T-cell (primary cell): Measurements from ENCODE around the gene PHF2. TPM values are rescaled to one million over a fixed set of nuclear protein-coding genes. Genes with fewer than 3 reads are reported as not detected.

Experiments used
- ATAC-seq, 4 experiments: fragments of 200-7000 bp in 3 of 4; fragments of 150-1000 bp in 1 of 4; cut with Tn5 transposase; replicated peaks in 1 of 4; 1 replicate in 3 of 4; 2 replicates in 1 of 4; pipeline ENCODE4 v1.10.0; 2021; ENCODE audit warnings: moderate library complexity in 3 of 4, mild to moderate bottlenecking in 2 of 4, moderate number of reproducible peaks in 1 of 4
- CTCF ChIA-PET, 2 donors: fragments of 300-600 bp; sonication (Branson Sonifier 250); formaldehyde crosslinking; loops; one replicate each; lab custom pipeline; 2022; ENCODE audit warnings: antibody characterized with exemption in 2 of 2; lab: Charles Lee
- POLR2A ChIA-PET, 2 donors: fragments of 300-600 bp; sonication (Branson Sonifier 250); formaldehyde crosslinking; loops; one replicate each; lab custom pipeline; 2022; ENCODE audit warnings: antibody characterized with exemption in 2 of 2; lab: Charles Lee
- DNase-seq, 35 experiments: peaks; one replicate each; pipeline versions ENCODE4 v3.0.0 to v3.0.0-alpha.2; 2013 to 2023
- H3K27ac ChIP-seq: one replicate; pipeline ENCODE4 v1.5.1; 2013; ENCODE audit warnings: low read length
- H3K27me3 ChIP-seq, 2 experiments: replicated peaks in 1 of 2; 1 replicate in 1 of 2; 2 replicates in 1 of 2; pipeline versions ENCODE4 v1.6.1 to v1.7.0; 2013; ENCODE audit warnings: low read length in 1 of 2, mixed read lengths in 1 of 2; ENCODE audit not compliant: control insufficient read depth in 2 of 2, insufficient read depth in 2 of 2; ENCODE audit errors: extremely low read depth in 1 of 2
- H3K36me3 ChIP-seq, 2 donors: 1 replicate in 1 of 2; 2 replicates in 1 of 2; pipeline versions ENCODE4 v1.6.1 to v1.7.0; 2013; ENCODE audit warnings: low read length in 1 of 2; ENCODE audit not compliant: control insufficient read depth in 2 of 2, insufficient read depth in 1 of 2; ENCODE audit errors: extremely low read depth in 1 of 2
- H3K4me1 ChIP-seq, 2 experiments: 1 replicate in 1 of 2; 2 replicates in 1 of 2; pipeline versions ENCODE4 v1.6.1 to v1.7.0; 2013; ENCODE audit warnings: low read length in 2 of 2, mixed read lengths in 1 of 2; ENCODE audit not compliant: insufficient read depth in 2 of 2, control insufficient read depth in 1 of 2; ENCODE audit errors: extremely low read depth in 1 of 2
- H3K4me3 ChIP-seq, 2 donors: 1 replicate in 1 of 2; 2 replicates in 1 of 2; pipeline versions ENCODE4 v1.5.1 to v1.7.0; 2013; ENCODE audit warnings: mild to moderate bottlenecking in 2 of 2, low read length in 1 of 2, moderate library complexity in 1 of 2; ENCODE audit not compliant: control insufficient read depth in 1 of 2; ENCODE audit errors: extremely low read depth in 1 of 2
- H3K9me3 ChIP-seq: 2 replicates; pipeline ENCODE4 v1.7.0; 2013
- H3K27ac Mint-ChIP-seq, 2 donors: one replicate each; pipeline ENCODE4 v1.8.0; 2020 to 2021; ENCODE audit warnings: mild to moderate bottlenecking in 2 of 2, mixed read lengths in 2 of 2
- H3K27me3 Mint-ChIP-seq, 2 donors: one replicate each; pipeline ENCODE4 v1.8.0; 2021 to 2022; ENCODE audit warnings: mixed read lengths in 2 of 2
- H3K36me3 Mint-ChIP-seq: one replicate; pipeline ENCODE4 v1.8.0; 2021; ENCODE audit warnings: mixed read lengths
- H3K4me1 Mint-ChIP-seq, 3 donors: one replicate each; pipeline ENCODE4 v1.8.0; 2020 to 2022; ENCODE audit warnings: mixed read lengths in 3 of 3, mild to moderate bottlenecking in 1 of 3
- H3K4me3 Mint-ChIP-seq, 3 donors: one replicate each; pipeline ENCODE4 v1.8.0; 2020 to 2022; ENCODE audit warnings: mild to moderate bottlenecking in 3 of 3, mixed read lengths in 3 of 3, moderate library complexity in 3 of 3
- H3K9me3 Mint-ChIP-seq, 3 donors: one replicate each; pipeline ENCODE4 v1.8.0; 2020 to 2022; ENCODE audit warnings: mixed read lengths in 3 of 3
- WGBS: methylation state at CpG from one replicate; pipeline ENCODE4 v1.1.5; 2013; ENCODE audit warnings: missing lambda C conversion rate; ENCODE audit not compliant: insufficient coverage; 5-methylcytosine and 5-hydroxymethylcytosine counted together
- total RNA-seq, 35 experiments: library from RNA in 6 of 35; stranded (reverse) in 6 of 35; fragments of 120-200 nt in 1 of 35; gene quantifications; one replicate each; pipeline versions ENCODE4 v1.2.1 to v1.2.4 and lab custom pipeline; 2013 to 2026

The PHF2 gene
- total RNA-seq, 5 donors from 2014 or later (not counting 1 experiment from before 2014, with no cell fraction given), result 24.6 to 38.5 (median 34.6) TPM

DNA sequence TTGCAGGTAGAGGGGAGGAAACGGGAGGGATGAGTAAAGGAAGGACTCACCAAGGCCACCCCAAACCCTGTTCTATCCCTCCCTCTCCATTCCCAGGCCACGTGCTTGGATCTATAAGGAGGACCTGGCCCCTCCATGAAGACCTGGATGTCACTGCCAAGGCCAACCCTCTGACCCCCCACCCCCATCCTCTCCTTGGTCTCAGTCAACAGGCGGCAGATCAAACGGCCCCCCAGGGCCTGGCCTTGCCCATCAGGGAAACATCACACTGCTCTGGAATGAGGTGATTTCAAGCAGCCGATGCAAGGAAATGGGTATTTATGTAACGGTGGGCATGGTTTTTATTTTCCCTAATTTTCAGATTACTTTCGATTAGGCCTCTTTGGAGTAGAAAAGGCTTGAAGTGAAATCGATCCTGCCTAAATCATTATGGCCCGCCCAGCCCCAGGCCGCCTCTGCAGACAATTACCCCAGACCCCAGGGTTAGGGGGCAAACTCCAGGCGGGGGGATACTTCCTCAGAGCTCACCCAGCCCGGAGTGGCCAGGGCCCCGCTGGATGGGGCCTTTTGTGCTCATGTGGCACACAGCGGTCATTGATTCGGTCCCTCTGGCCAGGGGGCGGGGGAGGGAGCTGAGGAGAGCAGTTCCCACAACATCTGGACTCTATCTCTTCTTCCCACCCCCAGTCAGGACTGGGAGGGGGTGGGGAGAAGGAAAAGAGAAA lies 125.3 kb downstream of the PHF2 start:
- H3K36me3 Mint-ChIP-seq, result no peaks in the 10 kb centered on the region
- H3K27me3 Mint-ChIP-seq, result peaks cover 3 to 9% of the 10 kb centered on the region in 2 donors
- 73% methylated on average over 6 of the region's 16 CpGs for WGBS
- H3K4me1 Mint-ChIP-seq, result no peaks in the 10 kb centered on the region
- Histone ChIP-seq H3K4me1 (no peaks in the 10 kb centered on the region), H3K9me3 (no peaks in the 10 kb centered on the region), H3K4me3 (no peak overlapping the region), H3K27me3 (peaks cover 0 to 20% of the 10 kb centered on the region in 2 experiments), H3K36me3 (no peaks in the 10 kb centered on the region), H3K27ac (no peak overlapping the region)
- peaks cover 0 to 19% (median 10%) of the 10 kb centered on the region in 3 donors for H3K9me3 Mint-ChIP-seq
- ChIA-PET POLR2A (no interaction called here), CTCF (interaction anchor here in 1 of 2 donors (0.5 kb wide), 1 partner anchor 1944 kb away, joined by 4 read pairs; no protein-coding TSS in a partner anchor)
- ATAC-seq, result no peak
- DNase-seq, result no peak
- no peak overlapping the region for H3K4me3 Mint-ChIP-seq
- H3K27ac Mint-ChIP-seq, result no peak overlapping the region

DNA sequence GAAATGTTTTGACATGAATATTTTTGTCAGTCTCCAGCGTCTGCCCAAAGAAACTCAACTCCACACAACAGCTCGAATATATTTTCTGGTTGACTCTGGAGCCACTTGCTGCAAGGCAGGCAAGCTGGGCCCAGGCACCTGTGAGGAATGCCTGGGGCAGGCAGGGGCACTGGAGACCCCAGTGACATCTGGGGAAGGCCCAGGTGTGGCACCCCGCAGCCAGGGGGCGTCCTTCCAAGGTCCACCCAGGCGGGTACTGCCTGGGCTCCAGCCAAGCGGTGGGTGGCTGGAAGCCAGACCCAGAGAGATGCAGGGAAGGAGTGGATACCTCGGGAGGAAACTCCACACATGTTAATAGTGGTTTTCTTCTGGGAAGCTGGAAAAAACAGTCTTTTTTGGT lies 125.9 kb downstream of the PHF2 start:
- Mint-ChIP-seq H3K27ac (no peak overlapping the region), H3K27me3 (peaks cover 3 to 9% of the 10 kb centered on the region in 2 donors), H3K4me3 (no peak overlapping the region), H3K36me3 (no peaks in the 10 kb centered on the region), H3K9me3 (peaks cover 0 to 19% (median 10%) of the 10 kb centered on the region in 3 donors), H3K4me1 (no peaks in the 10 kb centered on the region)
- no peaks in the 10 kb centered on the region for H3K9me3 ChIP-seq
- ChIA-PET CTCF (interaction anchor here in 1 of 2 donors (0.5 kb wide), 1 partner anchor 1944 kb away, joined by 4 read pairs; no protein-coding TSS in a partner anchor), POLR2A (no interaction called here)
- peaks cover 0 to 20% of the 10 kb centered on the region in 2 experiments for H3K27me3 ChIP-seq
- no peak overlapping the region for H3K27ac ChIP-seq
- ATAC-seq (no peak), DNase-seq (no peak)
- H3K36me3 ChIP-seq, result no peaks in the 10 kb centered on the region
- WGBS, result 78% methylated on average over 6 of the region's 7 CpGs
- H3K4me3 ChIP-seq, result no peak overlapping the region
- H3K4me1 ChIP-seq, result no peaks in the 10 kb centered on the region

- Mint-ChIP-seq H3K4me1 (no peaks in the 10 kb centered on the region), H3K9me3 (peaks cover 0 to 9% (median 5%) of the 10 kb centered on the region in 3 donors), H3K4me3 (no peak overlapping the region), H3K27me3 (peaks cover 5 to 6% of the 10 kb centered on the region in 2 donors), H3K36me3 (no peaks in the 10 kb centered on the region), H3K27ac (no peak overlapping the region)
- DNase-seq, result no peak
- H3K9me3 ChIP-seq, result no peaks in the 10 kb centered on the region
- no peak overlapping the region for H3K27ac ChIP-seq
- ChIA-PET CTCF (no interaction called here), POLR2A (no interaction called here)
- H3K36me3 ChIP-seq, result no peaks in the 10 kb centered on the region
- H3K27me3 ChIP-seq, result peaks cover 0 to 24% of the 10 kb centered on the region in 2 experiments
- no peak overlapping the region for H3K4me3 ChIP-seq
- H3K4me1 ChIP-seq, result no peaks in the 10 kb centered on the region
- no peak for ATAC-seq
- 87% methylated on average over 6 of the region's 8 CpGs for WGBS
Measured at GRCh38 chr9:93708289-93708986, 132.1 kb downstream of the PHF2 start.

DNA sequence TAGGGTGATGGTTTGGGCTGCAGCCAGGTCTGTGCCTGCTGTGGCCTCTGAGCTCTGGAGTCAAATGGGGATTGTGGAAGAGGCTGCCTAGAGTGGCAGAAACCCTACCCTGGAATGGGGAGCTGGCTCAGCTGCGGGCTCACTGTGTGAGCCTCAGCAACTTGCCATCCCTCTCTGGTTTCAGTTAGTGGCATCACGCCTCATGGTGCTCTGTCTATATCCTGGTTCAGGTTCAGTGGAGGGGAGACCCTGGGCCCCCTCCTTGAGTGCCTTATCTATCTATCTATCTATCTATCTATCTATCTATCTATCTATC lies 132.6 kb downstream of the PHF2 start:
- H3K27ac Mint-ChIP-seq, result no peak overlapping the region
- H3K9me3 ChIP-seq, result no peaks in the 10 kb centered on the region
- H3K9me3 Mint-ChIP-seq, result peaks cover 0 to 7% (median 3%) of the 10 kb centered on the region in 3 donors
- H3K4me3 Mint-ChIP-seq, result no peak overlapping the region
- H3K27ac ChIP-seq, result no peak overlapping the region
- WGBS, result 93% methylated on average over 2 of the region's 2 CpGs
- ATAC-seq (no peak), DNase-seq (no peak)
- no peaks in the 10 kb centered on the region for H3K36me3 ChIP-seq
- H3K27me3 ChIP-seq, result peaks cover 0 to 24% of the 10 kb centered on the region in 2 experiments
- ChIA-PET CTCF (no interaction called here), POLR2A (no interaction called here)
- no peaks in the 10 kb centered on the region for H3K4me1 ChIP-seq
- H3K36me3 Mint-ChIP-seq, result no peaks in the 10 kb centered on the region
- H3K4me1 Mint-ChIP-seq, result no peaks in the 10 kb centered on the region
- H3K4me3 ChIP-seq, result no peak overlapping the region
- peaks cover 6 to 10% of the 10 kb centered on the region in 2 donors for H3K27me3 Mint-ChIP-seq

DNA sequence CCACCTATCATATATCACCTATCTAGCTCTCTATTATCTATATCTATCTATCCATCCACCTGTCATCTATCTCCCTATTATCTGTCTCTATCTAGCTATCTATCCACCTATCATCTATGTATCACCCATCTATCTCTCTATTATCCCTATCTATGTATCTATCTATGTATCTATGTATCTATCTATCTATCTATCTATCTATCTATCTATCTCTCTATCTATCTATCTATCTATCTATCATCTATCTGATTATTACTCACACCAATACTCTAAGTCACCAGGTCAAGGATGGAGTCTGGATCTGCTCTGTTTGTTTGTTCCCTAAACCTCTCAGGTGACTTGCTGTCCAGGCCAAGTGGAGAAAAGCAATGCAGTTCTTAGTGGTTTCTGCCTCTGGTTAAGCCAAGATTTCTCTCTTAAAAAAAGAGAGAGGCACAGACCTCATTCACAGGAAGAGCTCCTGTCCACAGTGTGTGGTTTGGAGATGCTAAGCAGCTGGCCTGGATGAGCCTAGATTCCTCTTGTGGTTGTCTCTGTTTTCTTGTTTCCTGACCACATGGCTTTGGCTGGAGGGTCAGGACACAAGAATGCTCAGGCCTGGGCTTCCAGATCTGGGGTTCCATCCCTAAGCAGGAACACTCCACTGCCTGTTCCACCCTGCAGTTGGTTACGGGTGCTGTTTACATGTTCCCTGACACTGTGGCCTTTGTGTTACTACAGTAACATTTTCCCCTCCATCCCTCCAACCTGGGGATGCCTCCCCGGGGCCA lies 133.4 kb downstream of the PHF2 start:
- no peak overlapping the region for H3K4me3 Mint-ChIP-seq
- H3K36me3 Mint-ChIP-seq, result no peaks in the 10 kb centered on the region
- Histone ChIP-seq H3K27me3 (peaks cover 0 to 24% of the 10 kb centered on the region in 2 experiments), H3K4me1 (no peaks in the 10 kb centered on the region), H3K9me3 (no peaks in the 10 kb centered on the region), H3K36me3 (no peaks in the 10 kb centered on the region), H3K27ac (no peak overlapping the region), H3K4me3 (no peak overlapping the region)
- no peak overlapping the region for H3K27ac Mint-ChIP-seq
- ChIA-PET CTCF (no interaction called here), POLR2A (no interaction called here)
- 100% methylated on average over 1 of the region's 2 CpGs for WGBS
- H3K4me1 Mint-ChIP-seq, result no peaks in the 10 kb centered on the region
- DNase-seq, result no peak
- no peak for ATAC-seq
- peaks cover 6 to 10% of the 10 kb centered on the region in 2 donors for H3K27me3 Mint-ChIP-seq
- H3K9me3 Mint-ChIP-seq, result peaks cover 0 to 4% (median under 1%) of the 10 kb centered on the region in 3 donors

GRCh38 chr9:93710370-93710723 lies 134.0 kb downstream of the PHF2 start:
- Mint-ChIP-seq H3K4me1 (no peaks in the 10 kb centered on the region), H3K27ac (no peak overlapping the region), H3K36me3 (no peaks in the 10 kb centered on the region), H3K4me3 (no peak overlapping the region), H3K27me3 (peaks cover 6 to 14% of the 10 kb centered on the region in 2 donors), H3K9me3 (peaks cover 0 to 6% (median 4%) of the 10 kb centered on the region in 3 donors)
- CTCF ChIA-PET, result no interaction called here
- DNase-seq, result no peak
- Histone ChIP-seq H3K36me3 (no peaks in the 10 kb centered on the region), H3K4me1 (no peaks in the 10 kb centered on the region), H3K9me3 (no peaks in the 10 kb centered on the region), H3K4me3 (no peak overlapping the region), H3K27ac (no peak overlapping the region), H3K27me3 (peaks cover 0 to 24% of the 10 kb centered on the region in 2 experiments)
- no peak for ATAC-seq
- WGBS, result 78% methylated on average over 3 of the region's 6 CpGs
- POLR2A ChIA-PET, result no interaction called here
